Central memory CD8-positive, alpha-beta T cell (primary cell): ENCODE measurements around the gene SIGLEC11.

ENCODE experiments used
- ATAC-seq: fragments of 150-1000 bp; cut with Tn5 transposase; replicated peaks from 2 replicates; pipeline ENCODE4 v1.10.0; 2022; ENCODE audit warnings: mild to moderate bottlenecking, moderate FRiP score, moderate number of reproducible peaks; ENCODE audit not compliant: poor library complexity, severe bottlenecking; ENCODE audit errors: extremely low read depth
- DNase-seq, 2 donors: peaks; one replicate each; pipeline ENCODE4 v3.0.0; 2021; ENCODE audit warnings: low spot score in 2 of 2
- H3K27ac Mint-ChIP-seq: one replicate; pipeline ENCODE4 v1.8.0; 2022; ENCODE audit warnings: low read depth, mild to moderate bottlenecking, moderate library complexity, mixed read lengths
- H3K27me3 Mint-ChIP-seq: one replicate; pipeline ENCODE4 v1.8.0; 2022; ENCODE audit warnings: mixed read lengths
- H3K36me3 Mint-ChIP-seq: one replicate; pipeline ENCODE4 v1.8.0; 2022; ENCODE audit warnings: mild to moderate bottlenecking, moderate library complexity, mixed read lengths; ENCODE audit not compliant: insufficient read depth
- H3K4me1 Mint-ChIP-seq: one replicate; pipeline ENCODE4 v1.8.0; 2022; ENCODE audit warnings: mixed read lengths
- H3K4me3 Mint-ChIP-seq: one replicate; pipeline ENCODE4 v1.8.0; 2022; ENCODE audit warnings: mild to moderate bottlenecking, moderate library complexity, mixed read lengths
- H3K9me3 Mint-ChIP-seq: one replicate; pipeline ENCODE4 v1.8.0; 2022; ENCODE audit warnings: mixed read lengths

SIGLEC11 gene

DNA sequence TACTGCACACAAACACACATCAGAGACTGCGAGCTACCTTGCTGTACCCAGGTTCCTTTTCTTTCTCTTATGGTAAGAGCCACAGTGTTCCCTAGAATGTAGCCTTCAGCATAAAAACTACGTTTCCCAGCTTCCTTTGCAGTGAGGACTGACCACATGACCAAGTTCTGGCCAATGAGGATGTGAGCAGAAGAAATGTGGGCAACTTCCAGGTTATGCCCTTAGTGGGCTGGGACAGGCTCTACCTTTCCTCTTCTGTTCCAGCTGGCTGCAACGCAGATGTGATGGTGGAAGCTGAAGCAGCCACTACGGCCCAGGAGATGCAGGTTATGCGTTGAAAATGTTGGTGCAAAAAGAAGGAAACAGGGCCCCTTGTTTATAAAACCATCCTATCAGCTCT lies 36.7 kb upstream of the SIGLEC11 start:
- Mint-ChIP-seq H3K4me1 (peaks cover 2% of the 10 kb centered on the region), H3K27ac (no peak overlapping the region), H3K4me3 (no peak overlapping the region), H3K36me3 (peaks cover 36% of the 10 kb centered on the region), H3K27me3 (no peaks in the 10 kb centered on the region), H3K9me3 (no peaks in the 10 kb centered on the region)
- ATAC-seq (no peak), DNase-seq (no peak)

DNA sequence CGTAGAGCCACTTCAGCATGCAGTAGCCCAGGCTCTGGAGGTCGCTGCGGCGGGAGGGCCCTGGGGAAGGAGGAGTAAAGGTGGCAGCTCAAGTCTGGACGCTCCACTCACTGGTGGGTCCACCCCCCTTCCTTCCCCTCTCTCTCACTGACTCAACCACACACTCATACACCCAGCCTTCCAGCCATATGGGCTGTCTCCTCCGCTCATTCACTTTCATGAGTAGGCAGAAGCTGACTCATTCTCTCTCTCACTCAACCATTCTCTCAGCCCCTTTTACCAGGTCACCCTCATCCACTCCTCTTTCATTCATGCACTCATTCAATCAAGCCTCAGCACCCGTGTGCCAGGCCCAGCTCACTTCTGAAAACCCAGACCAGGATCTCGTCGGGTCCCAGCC lies 27.5 kb upstream of the SIGLEC11 start:
- Mint-ChIP-seq H3K36me3 (peaks cover 16% of the 10 kb centered on the region), H3K27ac (no peak overlapping the region), H3K4me1 (peaks cover 5% of the 10 kb centered on the region), H3K9me3 (no peaks in the 10 kb centered on the region), H3K4me3 (no peak overlapping the region), H3K27me3 (no peaks in the 10 kb centered on the region)
- ATAC-seq = no peak
- no peak for DNase-seq

DNA sequence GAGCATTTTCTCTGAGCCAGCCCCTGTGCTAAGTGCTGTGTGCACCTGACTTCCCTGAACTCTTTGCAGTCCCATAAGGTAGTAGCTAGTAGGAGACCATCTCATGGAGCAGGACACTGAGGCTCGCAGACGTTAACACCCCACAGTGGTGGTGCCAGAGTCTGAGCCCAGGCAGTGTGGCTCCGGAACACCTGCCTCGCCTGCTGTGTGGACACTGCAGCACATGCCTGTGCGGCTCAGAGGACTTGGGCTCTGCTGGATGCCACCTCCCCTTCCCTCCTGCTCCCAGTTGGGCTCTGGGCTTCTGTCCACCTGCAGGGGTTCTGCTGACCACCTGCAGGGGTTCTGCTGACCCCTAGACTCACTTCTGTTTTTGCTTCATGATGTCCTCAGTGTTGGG lies 27.0 kb upstream of the SIGLEC11 start:
- H3K9me3 Mint-ChIP-seq = no peaks in the 10 kb centered on the region
- peaks cover 16% of the 10 kb centered on the region for H3K36me3 Mint-ChIP-seq
- ATAC-seq (no peak), DNase-seq (no peak)
- no peak overlapping the region for H3K27ac Mint-ChIP-seq
- no peaks in the 10 kb centered on the region for H3K27me3 Mint-ChIP-seq
- H3K4me1 Mint-ChIP-seq = peaks cover 5% of the 10 kb centered on the region
- H3K4me3 Mint-ChIP-seq = no peak overlapping the region

DNA sequence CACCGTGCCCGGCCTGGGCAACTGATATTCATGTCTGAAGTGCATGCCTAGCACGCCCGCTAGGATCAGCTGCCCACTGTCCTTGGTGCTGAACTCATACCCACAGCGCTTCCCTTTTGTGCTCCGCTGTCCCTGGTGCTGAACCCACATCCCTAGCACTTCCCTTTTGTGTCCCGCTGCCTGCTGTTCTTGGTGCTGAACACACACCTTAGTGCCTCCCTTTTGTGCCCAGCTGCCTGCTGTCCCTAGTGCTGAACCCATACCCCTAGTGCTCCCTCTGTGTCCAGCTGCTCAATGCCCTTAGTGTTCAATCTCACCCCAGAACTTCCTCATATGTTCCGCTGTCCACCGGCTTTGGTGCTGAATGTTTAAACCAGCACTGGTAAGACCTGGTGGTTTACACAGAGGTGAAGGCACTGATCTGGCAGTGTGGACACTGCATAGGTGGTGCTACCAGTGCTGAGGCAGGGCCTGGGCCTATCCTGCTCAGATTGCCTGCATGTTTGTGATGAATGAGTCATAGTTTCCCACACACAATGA lies 26.3 kb upstream of the SIGLEC11 start:
- no peaks in the 10 kb centered on the region for H3K27me3 Mint-ChIP-seq
- H3K4me3 Mint-ChIP-seq = no peak overlapping the region
- peak; percentile 67 for ATAC-seq
- peaks cover 5% of the 10 kb centered on the region for H3K4me1 Mint-ChIP-seq
- H3K9me3 Mint-ChIP-seq = no peaks in the 10 kb centered on the region
- DNase-seq = peak; percentile 64 to 75
- no peak overlapping the region for H3K27ac Mint-ChIP-seq
- H3K36me3 Mint-ChIP-seq = peaks cover 16% of the 10 kb centered on the region

DNA sequence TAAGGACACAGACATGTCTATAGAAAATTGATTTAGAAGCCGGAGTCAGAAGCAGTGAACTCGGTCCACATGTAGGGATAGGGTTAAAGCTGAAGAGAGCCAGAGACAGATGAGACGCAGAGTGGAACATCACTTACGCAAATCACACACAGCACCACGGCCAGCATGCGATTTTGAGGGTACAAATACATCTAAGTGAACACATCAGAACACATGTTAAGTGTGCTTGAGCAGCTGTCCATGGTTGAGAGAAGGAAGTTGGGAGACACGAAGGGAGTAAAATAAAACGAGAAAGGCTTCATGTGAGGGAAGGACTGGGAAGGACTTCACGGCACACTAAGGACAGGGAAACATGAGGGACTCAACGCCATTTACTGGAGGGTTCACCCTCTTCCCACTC lies 25.4 kb upstream of the SIGLEC11 start:
- H3K4me3 Mint-ChIP-seq = no peak overlapping the region
- DNase-seq (no peak), ATAC-seq (no peak)
- H3K4me1 Mint-ChIP-seq = peaks cover 5% of the 10 kb centered on the region
- peaks cover 13% of the 10 kb centered on the region for H3K36me3 Mint-ChIP-seq
- H3K27me3 Mint-ChIP-seq = no peaks in the 10 kb centered on the region
- no peak overlapping the region for H3K27ac Mint-ChIP-seq
- no peaks in the 10 kb centered on the region for H3K9me3 Mint-ChIP-seq

DNA sequence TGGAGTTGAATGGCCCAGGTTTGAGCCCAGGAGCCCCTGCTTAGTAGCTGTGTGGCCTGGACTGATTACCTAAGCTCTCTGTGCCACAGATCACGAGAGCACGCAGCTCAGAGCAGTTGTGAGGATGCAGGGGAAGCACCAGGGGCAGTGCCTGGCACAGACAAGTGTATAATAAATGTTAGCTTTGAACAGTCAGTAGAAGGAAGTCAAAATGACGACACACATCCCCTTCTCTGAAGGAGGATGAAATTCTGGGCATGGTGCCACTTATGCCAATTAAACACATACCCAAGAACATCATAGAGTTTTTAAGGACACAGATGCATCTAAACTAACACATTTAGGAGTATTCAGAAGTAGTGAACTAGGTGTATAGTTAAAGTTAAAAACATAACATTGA lies 24.9 kb upstream of the SIGLEC11 start:
- no peak overlapping the region for H3K4me3 Mint-ChIP-seq
- peaks cover 14% of the 10 kb centered on the region for H3K36me3 Mint-ChIP-seq
- no peaks in the 10 kb centered on the region for H3K27me3 Mint-ChIP-seq
- ATAC-seq (no peak), DNase-seq (no peak)
- H3K9me3 Mint-ChIP-seq = no peaks in the 10 kb centered on the region
- no peak overlapping the region for H3K27ac Mint-ChIP-seq
- peaks cover 5% of the 10 kb centered on the region for H3K4me1 Mint-ChIP-seq

DNA sequence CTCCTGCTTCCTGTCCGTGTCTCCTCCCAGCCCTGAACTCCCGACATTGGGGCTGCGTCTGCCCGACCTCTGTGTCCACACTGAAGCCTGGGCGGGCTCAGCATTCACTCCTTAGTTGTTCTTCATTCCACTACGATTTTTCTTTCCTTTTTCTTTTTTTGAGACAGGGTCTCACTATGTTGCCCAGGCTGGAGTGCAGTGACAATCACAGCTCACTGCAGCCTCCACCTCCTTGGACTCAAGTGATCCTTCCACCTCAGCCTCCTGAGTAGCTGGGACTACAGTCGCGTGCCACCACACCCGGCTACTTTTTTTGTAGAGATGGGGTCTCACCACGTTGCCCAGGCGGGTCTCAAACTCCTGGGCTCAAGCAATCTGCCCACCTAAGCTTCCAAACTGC lies 23.5 kb upstream of the SIGLEC11 start:
- H3K27me3 Mint-ChIP-seq = no peaks in the 10 kb centered on the region
- H3K9me3 Mint-ChIP-seq = no peaks in the 10 kb centered on the region
- H3K4me3 Mint-ChIP-seq = no peak overlapping the region
- no peak for DNase-seq
- H3K36me3 Mint-ChIP-seq = peaks cover 14% of the 10 kb centered on the region
- ATAC-seq = no peak
- peak overlapping the region; percentile 35 for H3K27ac Mint-ChIP-seq
- peaks cover 5% of the 10 kb centered on the region for H3K4me1 Mint-ChIP-seq

DNA sequence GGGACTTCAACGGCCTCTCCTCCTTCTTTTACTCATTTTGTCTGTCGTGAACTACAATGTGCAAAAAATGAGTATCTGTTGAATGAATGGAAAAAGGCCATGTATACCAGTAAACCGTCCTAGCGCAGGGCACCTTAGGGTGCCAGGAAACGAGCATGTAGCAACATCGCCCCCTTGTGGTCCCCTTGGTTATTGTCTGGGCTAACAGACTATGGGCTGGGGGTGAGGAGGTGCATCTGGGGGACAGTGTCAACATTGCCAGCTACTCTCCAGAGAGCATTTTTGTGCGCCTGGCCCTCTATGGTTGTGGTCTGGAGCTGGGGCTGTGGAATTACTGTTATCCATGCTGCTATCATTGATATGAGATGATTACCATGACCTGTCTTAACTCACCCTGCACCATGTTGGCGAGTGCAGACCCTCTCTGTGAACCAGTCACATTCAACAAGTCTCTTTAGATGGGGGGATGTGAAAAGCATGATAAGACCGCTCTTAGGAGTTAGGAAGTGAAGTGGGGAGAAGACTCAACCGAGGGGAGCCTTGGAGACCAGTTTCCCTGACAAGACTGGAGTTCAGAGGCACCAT lies 22.8 kb upstream of the SIGLEC11 start:
- Mint-ChIP-seq H3K4me1 (peaks cover 5% of the 10 kb centered on the region), H3K27ac (no peak overlapping the region), H3K27me3 (no peaks in the 10 kb centered on the region), H3K9me3 (no peaks in the 10 kb centered on the region), H3K36me3 (peaks cover 16% of the 10 kb centered on the region), H3K4me3 (no peak overlapping the region)
- peak; percentile 60 to 79 for DNase-seq
- peak; percentile 69 for ATAC-seq

DNA sequence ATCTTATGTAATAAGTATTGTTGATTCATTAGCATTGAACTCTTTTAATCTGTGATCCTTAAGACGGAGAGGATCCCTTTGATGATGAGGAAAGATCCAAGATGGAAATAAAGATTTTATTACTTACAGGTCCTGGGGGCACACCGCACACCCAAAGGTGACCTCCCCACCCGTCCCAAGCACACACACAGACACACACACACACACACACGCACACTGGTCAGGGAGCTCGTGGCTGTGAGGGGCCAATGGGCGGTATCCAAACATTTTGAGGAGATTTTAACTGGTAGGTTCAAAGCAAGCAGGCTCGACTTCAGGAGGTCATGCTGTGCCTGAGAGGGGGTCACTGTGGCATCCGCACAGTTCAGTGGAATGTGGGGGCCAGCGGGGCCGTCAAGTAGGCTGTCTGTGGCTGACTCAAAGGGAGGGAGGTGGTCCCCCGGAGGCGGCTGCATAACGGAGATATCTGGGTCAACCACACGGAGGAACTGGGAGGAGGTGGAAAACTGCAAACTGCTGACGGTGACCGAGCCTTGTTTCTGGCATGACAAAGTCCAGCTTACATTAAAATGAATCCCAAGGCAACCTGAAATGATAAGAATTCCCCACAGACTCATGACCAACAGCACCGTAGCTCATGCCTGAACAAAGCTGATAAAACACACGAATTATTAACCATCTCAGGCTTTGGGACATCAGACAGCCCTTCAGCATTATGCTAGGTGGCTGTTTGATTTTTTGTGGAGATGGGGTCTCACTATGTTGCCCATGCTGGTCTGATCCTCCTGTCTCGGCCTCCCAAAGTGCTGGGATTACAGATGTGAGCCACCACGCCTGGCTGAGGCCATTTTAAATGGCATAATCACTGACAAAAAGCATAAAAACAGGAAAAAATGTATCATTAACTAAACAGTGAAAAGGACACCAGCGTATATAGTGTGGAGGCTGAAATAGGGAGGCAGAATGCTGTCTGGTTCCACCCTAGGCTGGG lies 20.9 kb upstream of the SIGLEC11 start:
- peaks cover under 1% of the 10 kb centered on the region for H3K4me1 Mint-ChIP-seq
- ATAC-seq (no peak), DNase-seq (no peak)

DNA sequence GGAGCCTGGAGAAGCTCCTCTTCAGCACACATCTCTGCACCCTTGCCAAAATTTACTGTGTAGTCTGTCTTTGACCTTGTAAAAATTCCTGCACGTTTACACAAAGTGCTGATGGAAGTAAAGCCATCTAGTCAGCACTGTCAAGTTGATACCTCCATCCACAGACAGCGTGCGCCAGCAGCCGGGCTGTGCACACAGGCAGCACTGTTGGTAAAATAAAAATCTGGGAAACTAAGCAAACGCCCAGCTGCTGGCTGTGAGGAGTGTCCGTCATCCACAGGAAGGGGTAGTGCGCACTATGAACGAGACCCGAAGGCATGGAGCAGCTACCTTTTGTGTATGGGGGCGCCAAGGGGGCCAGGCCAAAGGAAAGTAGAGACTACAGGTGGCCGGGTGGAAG lies 17.4 kb upstream of the SIGLEC11 start:
- H3K27ac Mint-ChIP-seq = no peak overlapping the region
- no peaks in the 10 kb centered on the region for H3K27me3 Mint-ChIP-seq
- no peaks in the 10 kb centered on the region for H3K9me3 Mint-ChIP-seq
- H3K4me1 Mint-ChIP-seq = peaks cover 5% of the 10 kb centered on the region
- ATAC-seq = no peak
- peaks cover 14% of the 10 kb centered on the region for H3K36me3 Mint-ChIP-seq
- no peak for DNase-seq
- no peak overlapping the region for H3K4me3 Mint-ChIP-seq

More for the DNA sequence above, 20.9 kb upstream of the SIGLEC11 start:
- Mint-ChIP-seq H3K9me3 (no peaks in the 10 kb centered on the region), H3K4me3 (no peak overlapping the region), H3K27me3 (no peaks in the 10 kb centered on the region), H3K36me3 (peaks cover 10% of the 10 kb centered on the region), H3K27ac (no peak overlapping the region)

DNA sequence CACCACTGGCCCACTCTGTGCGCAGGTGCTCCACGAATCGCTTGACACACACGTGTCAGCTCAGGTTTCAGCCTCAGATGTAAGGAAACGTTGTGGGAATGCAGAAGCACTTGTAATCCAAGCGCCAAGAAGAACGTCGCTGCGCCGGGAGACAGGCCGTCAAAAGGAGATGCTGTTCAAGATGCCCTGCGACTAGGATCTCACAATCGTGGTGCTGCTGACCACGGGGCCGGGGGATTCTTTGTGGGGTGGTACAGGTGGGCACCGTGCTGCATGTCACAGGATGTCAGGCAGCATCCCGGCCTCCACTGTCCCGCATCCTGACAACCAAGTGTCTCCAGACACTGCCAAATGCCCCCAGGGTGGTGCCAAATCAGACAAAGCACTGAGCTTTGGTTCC lies 16.9 kb upstream of the SIGLEC11 start:
- H3K4me3 Mint-ChIP-seq = no peak overlapping the region
- no peaks in the 10 kb centered on the region for H3K27me3 Mint-ChIP-seq
- H3K4me1 Mint-ChIP-seq = peaks cover 5% of the 10 kb centered on the region
- H3K27ac Mint-ChIP-seq = no peak overlapping the region
- no peaks in the 10 kb centered on the region for H3K9me3 Mint-ChIP-seq
- H3K36me3 Mint-ChIP-seq = peaks cover 14% of the 10 kb centered on the region
- ATAC-seq (no peak), DNase-seq (no peak)

DNA sequence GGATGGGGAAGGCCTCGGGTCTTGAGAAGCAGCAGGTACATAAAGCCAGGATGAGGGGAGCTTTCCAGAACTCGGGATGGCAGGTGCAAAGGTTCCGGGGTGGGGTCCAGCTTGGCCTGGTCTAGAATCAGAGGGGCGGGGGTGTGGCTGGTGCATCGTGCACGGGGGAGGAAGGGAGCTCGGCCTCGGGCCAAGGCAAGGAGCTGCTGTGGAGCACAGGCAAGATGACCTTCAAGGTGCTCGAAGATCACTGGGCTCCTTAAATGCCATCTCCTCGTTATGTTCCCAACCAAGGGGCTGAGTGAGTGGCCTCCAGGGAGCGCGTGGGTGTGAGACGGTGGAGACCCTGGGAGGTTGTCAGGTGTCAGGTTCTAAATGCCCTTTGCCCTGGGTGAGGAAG lies 16.1 kb upstream of the SIGLEC11 start:
- no peak overlapping the region for H3K4me3 Mint-ChIP-seq
- no peak for ATAC-seq
- H3K9me3 Mint-ChIP-seq = no peaks in the 10 kb centered on the region
- H3K4me1 Mint-ChIP-seq = peaks cover 5% of the 10 kb centered on the region
- H3K27ac Mint-ChIP-seq = peak overlapping the region; percentile 80
- no peak for DNase-seq
- peaks cover 14% of the 10 kb centered on the region for H3K36me3 Mint-ChIP-seq
- no peaks in the 10 kb centered on the region for H3K27me3 Mint-ChIP-seq

DNA sequence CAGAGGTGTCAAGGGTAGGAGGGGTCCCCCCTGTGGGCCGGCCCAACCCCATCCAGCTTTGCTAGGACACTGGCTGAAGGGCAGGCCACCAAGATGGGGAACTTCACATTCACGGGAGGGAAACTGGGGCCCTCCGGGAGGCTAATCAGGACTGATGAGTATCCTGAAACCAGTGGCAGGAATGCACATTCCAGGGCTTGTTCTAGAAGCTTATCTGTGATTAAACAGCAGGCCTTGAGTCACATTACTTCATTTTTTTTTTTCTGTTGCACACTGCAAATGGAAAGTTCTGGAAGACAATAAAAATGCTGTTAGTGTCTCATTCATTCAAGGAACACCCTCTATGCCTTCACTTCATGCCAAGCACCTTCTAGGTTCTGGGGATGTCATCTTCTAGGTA lies 15.5 kb upstream of the SIGLEC11 start:
- ATAC-seq = no peak
- H3K4me1 Mint-ChIP-seq = peaks cover 5% of the 10 kb centered on the region
- no peak overlapping the region for H3K4me3 Mint-ChIP-seq
- H3K36me3 Mint-ChIP-seq = peaks cover 12% of the 10 kb centered on the region
- peak overlapping the region; percentile 80 for H3K27ac Mint-ChIP-seq
- no peaks in the 10 kb centered on the region for H3K27me3 Mint-ChIP-seq
- DNase-seq = no peak
- H3K9me3 Mint-ChIP-seq = no peaks in the 10 kb centered on the region
